Adrenal gland (tissue), 12 donors: ENCODE measurements around the gene GPATCH4. TPM values are rescaled to one million over a fixed set of nuclear protein-coding genes. Genes with fewer than 3 reads are reported as not detected.

Experiments used
- DNase-seq, 7 donors: peaks; one replicate each; pipeline ENCODE4 v3.0.0-alpha.2; 2019 to 2020
- H3K27ac ChIP-seq, 5 donors: fragments of 200-600 bp; sonication (generic) in 4 of 5; 1 replicate in 3 of 5; 2 replicates in 2 of 5; pipeline versions ENCODE4 v1.5.1 to v1.8.0; 2016 to 2020; ENCODE audit warnings: mild to moderate bottlenecking in 1 of 5
- H3K27me3 ChIP-seq: fragments of 200-600 bp; 2 replicates; pipeline ENCODE4 v1.8.0; 2021
- H3K36me3 ChIP-seq, 2 donors: fragments of 200-600 bp; replicated peaks in 1 of 2; 1 replicate in 1 of 2; 2 replicates in 1 of 2; pipeline versions ENCODE4 v1.5.1 to v1.8.0; 2018 to 2022
- H3K4me1 ChIP-seq, 2 donors: fragments of 200-600 bp; replicated peaks in 1 of 2; 1 replicate in 1 of 2; 2 replicates in 1 of 2; pipeline versions ENCODE4 v1.5.1 to v1.8.0; 2018 to 2021
- H3K4me3 ChIP-seq, 4 donors: fragments of 200-600 bp; sonication (generic) in 3 of 4; one replicate each; pipeline ENCODE4 v1.5.1; 2016 to 2018
- H3K9me3 ChIP-seq, 3 donors: fragments of 200-600 bp; sonication (generic) in 1 of 3; replicated peaks in 1 of 3; 1 replicate in 2 of 3; 2 replicates in 1 of 3; pipeline versions ENCODE4 v1.5.1 to v1.8.0; 2016 to 2021
- POLR2A ChIP-seq, 2 donors: fragments of 450-650 bp; IDR thresholded peaks; one replicate each; pipeline ENCODE4 v1.6.1; 2017; ENCODE audit warnings: antibody characterized with exemption in 2 of 2, mild to moderate bottlenecking in 2 of 2, moderate library complexity in 1 of 2
- WGBS, 4 donors: extraction: QIAGEN DNeasy Blood & Tissue Kit in 2 of 4; methylation state at CpG; one replicate each; pipeline versions ENCODE4 v1.1.5 to v1.1.7; 2013 to 2017; 5-methylcytosine and 5-hydroxymethylcytosine counted together
- intact Hi-C, 2 donors: fragments of 100-400 bp; cut with DNase I; formaldehyde crosslinking; loops; one replicate each; pipeline versions ENCODE4 v1.14.1 to v1.15.0; 2022 to 2023
- polyA plus RNA-seq, 3 donors: library from polyadenylated mRNA; stranded (reverse); fragments of 200-250 nt in 2 of 3; fragments of 350-450 nt in 1 of 3; fragmentation: Illumina TruSeq in 1 of 3; extraction: RNeasy Lipid Tissue Mini Kit (QIAGEN cat#74804) in 1 of 3; gene quantifications; one replicate each; pipeline ENCODE4 v1.2.3, GENCODE V29; 2013 to 2014
- total RNA-seq, 9 donors: library from RNA; depleted of rRNA in 4 of 9; stranded (reverse); fragments of >200 nt in 4 of 9; fragments of 120-200 nt in 1 of 9; fragmentation: NEBNext Ultra II Directional in 1 of 9; extraction: Animal tissue kit (Norgen Biotek cat#: 25700) in 1 of 9; gene quantifications; one replicate each; pipeline versions ENCODE4 v1.1.0 to v1.2.4, GENCODE V29; 2013 to 2023
- TF ChIP-seq, protein P1 (sequence below), 6 experiments: fragments of 450-650 bp in 4 of 6; fragments of 200-600 bp in 2 of 6; sonication (generic) in 1 of 6; IDR thresholded peaks; 1 replicate in 5 of 6; 2 replicates in 1 of 6; pipeline versions ENCODE4 v1.5.1 to v1.8.0; 2016 to 2021; ENCODE audit warnings: antibody characterized with exemption in 6 of 6, mild to moderate bottlenecking in 2 of 6, moderate library complexity in 1 of 6
- donor health status: healthy with polysubstance abuse.
- donor health status: Bipolar disorder and iron deficiency.
- donor health status: DM: yes; HTN: yes; CAD: no.
- donor health status: DM: no; HTN: no; CAD: no.
- donor health status: DM: no; HTN: no; CAD: no.
- donor health status: DM: yes; HTN: yes; CAD: no.

GPATCH4 gene
- total and polyA plus RNA-seq, 12 donors = 7.8 to 72.2 (median 26.3) TPM

DNA sequence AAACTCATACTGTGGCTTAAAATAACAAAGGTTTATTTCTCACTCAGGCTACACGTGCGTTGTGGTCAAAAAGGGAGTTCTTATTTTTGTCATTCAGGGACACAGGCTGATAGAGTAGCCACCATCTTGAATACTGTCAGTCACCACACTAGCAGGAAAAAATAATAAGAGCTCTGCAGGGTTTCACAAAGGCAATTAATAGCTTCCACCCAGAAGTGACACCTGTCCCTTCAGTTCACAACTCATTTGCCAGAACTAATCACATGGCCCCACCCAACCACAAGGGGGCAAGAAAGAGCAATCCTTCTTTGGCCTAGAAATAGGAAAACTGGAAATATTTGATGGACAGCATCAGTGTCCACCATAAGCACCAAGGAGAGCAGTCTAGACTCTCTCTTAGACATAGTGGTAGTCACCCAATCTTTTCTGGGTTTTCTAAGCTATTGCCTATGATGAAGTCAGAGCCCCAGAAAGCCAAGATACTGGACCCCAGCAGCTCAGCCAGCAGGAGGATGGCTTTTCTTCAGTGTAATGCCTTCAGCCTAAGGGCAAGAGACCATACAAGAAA is 26.1 kb upstream of the GPATCH4 start:
- no peak overlapping the region for H3K27ac ChIP-seq
- DNase-seq = peak in 5 of 7 donors; percentile 30 to 80 (median 54)
- H3K36me3 ChIP-seq = no peaks in the 10 kb centered on the region
- no peaks in the 10 kb centered on the region for H3K9me3 ChIP-seq
- intact Hi-C loops = loop anchor here in 1 of 2 donors (2.0 kb wide), 1 partner anchor 29 kb away; no protein-coding TSS in a partner anchor
- peaks cover 55% of the 10 kb centered on the region for H3K27me3 ChIP-seq
- TF ChIP-seq, protein P1, sequence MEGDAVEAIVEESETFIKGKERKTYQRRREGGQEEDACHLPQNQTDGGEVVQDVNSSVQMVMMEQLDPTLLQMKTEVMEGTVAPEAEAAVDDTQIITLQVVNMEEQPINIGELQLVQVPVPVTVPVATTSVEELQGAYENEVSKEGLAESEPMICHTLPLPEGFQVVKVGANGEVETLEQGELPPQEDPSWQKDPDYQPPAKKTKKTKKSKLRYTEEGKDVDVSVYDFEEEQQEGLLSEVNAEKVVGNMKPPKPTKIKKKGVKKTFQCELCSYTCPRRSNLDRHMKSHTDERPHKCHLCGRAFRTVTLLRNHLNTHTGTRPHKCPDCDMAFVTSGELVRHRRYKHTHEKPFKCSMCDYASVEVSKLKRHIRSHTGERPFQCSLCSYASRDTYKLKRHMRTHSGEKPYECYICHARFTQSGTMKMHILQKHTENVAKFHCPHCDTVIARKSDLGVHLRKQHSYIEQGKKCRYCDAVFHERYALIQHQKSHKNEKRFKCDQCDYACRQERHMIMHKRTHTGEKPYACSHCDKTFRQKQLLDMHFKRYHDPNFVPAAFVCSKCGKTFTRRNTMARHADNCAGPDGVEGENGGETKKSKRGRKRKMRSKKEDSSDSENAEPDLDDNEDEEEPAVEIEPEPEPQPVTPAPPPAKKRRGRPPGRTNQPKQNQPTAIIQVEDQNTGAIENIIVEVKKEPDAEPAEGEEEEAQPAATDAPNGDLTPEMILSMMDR (IDR thresholded peaks at IDR 0.05) = peak; percentile 38 to 67 (median 64)
- no peak for TF ChIP-seq POLR2A (IDR thresholded peaks at IDR 0.05)
- H3K4me3 ChIP-seq = no peak overlapping the region
- 70 to 85% (median 75%) methylated on average over 2 of the region's 2 CpGs for WGBS, 4 donors
- H3K4me1 ChIP-seq = peaks cover 0 to 23% of the 10 kb centered on the region in 2 donors

DNA sequence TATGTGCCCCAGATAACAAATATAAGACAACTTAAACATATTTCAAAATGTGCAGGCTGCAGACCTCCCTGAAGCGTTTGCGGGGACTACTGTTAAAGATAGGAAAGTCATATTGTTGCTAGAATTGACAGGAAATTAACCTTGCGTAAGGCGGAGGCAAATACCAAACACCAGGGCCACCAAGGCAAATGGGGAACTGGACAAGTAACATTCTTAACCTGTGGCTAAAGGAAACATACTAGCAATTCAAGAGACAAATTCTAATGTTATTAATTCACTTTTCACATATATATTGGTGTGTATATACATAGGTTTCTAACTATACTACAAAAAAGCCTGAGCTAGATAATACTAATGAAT is 24.8 kb upstream of the GPATCH4 start:
- H3K36me3 ChIP-seq = no peaks in the 10 kb centered on the region
- DNase-seq = no peak
- WGBS, 4 donors = 41 to 43% (median 42%) methylated on average over 4 of the region's 4 CpGs
- intact Hi-C loops = loop anchor here in 1 of 2 donors (2.0 kb wide), 1 partner anchor 31 kb away; no protein-coding TSS in a partner anchor
- H3K27ac ChIP-seq = no peak overlapping the region
- H3K4me3 ChIP-seq = no peak overlapping the region
- no peaks in the 10 kb centered on the region for H3K9me3 ChIP-seq
- TF ChIP-seq POLR2A (IDR thresholded peaks at IDR 0.05) = no peak
- TF ChIP-seq, protein P1 (IDR thresholded peaks at IDR 0.05) = peak in 2 of 6 experiments; percentile 20 to 48
- peaks cover 0 to 23% of the 10 kb centered on the region in 2 donors for H3K4me1 ChIP-seq
- peaks cover 43% of the 10 kb centered on the region for H3K27me3 ChIP-seq

DNA sequence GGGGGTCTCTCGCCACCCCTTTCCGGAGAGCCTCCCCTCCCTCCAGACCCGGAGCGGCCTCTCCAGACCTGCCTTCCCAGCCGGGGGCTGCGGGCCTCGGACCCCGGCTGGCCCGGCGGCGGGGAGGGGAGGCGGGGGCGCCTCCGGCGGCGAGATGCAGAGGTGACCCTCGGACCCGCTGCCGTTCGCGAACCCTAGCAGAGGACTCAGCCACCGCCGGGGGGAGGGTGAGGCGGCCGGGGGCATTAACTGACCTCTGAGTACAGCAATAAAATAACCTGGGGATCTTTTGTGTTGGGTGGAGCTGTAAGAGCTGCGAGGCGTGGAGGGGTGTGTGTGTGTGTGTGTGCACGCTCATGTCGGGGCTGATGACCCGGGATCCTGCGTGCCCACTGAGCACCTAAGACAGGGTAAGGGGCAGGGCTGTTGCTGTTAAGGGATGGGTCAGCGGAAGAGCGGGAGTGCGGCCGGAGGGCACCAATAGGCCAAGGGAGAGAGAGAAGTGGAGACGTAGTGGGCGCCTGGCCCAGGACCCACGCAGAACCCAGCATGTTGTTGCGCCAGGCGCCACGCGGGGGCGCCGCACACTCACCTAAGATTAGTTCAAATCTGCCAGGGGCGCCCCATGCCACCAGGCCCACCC is 24.3 kb upstream of the GPATCH4 start:
- WGBS, 4 donors = 1 to 2% (median 1%) methylated on average over 29 to 45 of the region's 45 CpGs

More for the DNA sequence above, 24.3 kb upstream of the GPATCH4 start:
- H3K27ac ChIP-seq = no peak overlapping the region
- peak overlapping the region in 1 of 4 donors; percentile 46 for H3K4me3 ChIP-seq
- no peaks in the 10 kb centered on the region for H3K36me3 ChIP-seq
- peak in 6 of 7 donors; percentile 46 to 74 (median 56) for DNase-seq
- H3K27me3 ChIP-seq = peaks cover 44% of the 10 kb centered on the region
- no peak for TF ChIP-seq POLR2A (IDR thresholded peaks at IDR 0.05)
- TF ChIP-seq, protein P1 (IDR thresholded peaks at IDR 0.05) = peak; percentile 66 to 86 (median 73)
- H3K9me3 ChIP-seq = no peaks in the 10 kb centered on the region
- peaks cover 0 to 23% of the 10 kb centered on the region in 2 donors for H3K4me1 ChIP-seq
- intact Hi-C loops = loop anchor here in 1 of 2 donors (2.0 kb wide), 1 partner anchor 31 kb away; no protein-coding TSS in a partner anchor
